ENCODE results near the gene ACADL.

Gene ACADL

GRCh38 chr2:210262036-210262435 is 36.8 kb upstream of the ACADL start:
- TF ChIP-seq CTCF (IDR thresholded peaks at IDR 0.05; ENCODE audit: insufficient read depth, low read depth, low read length, missing control alignments), result no peak
- H3K4me3 ChIP-seq (ENCODE audit: low read length), result no peak overlapping the region
- no peak for DNase-seq (ENCODE audit: low read depth)

GRCh38 chr2:210259687-210260086 is 34.4 kb upstream of the ACADL start:
- no peak overlapping the region for H3K4me3 ChIP-seq (ENCODE audit: low read length)
- DNase-seq (ENCODE audit: low read depth), result no peak
- TF ChIP-seq CTCF (IDR thresholded peaks at IDR 0.05; ENCODE audit: insufficient read depth, low read depth, low read length, missing control alignments), result no peak

GRCh38 chr2:210252699-210253606 is 27.7 kb upstream of the ACADL start:
- no peak for DNase-seq (ENCODE audit: low read depth)
- no peak overlapping the region for H3K4me3 ChIP-seq (ENCODE audit: low read length)
- TF ChIP-seq CTCF (IDR thresholded peaks at IDR 0.05; ENCODE audit: insufficient read depth, low read depth, low read length, missing control alignments), result no peak

- no peak for DNase-seq (ENCODE audit: low read depth)
- no peak overlapping the region for H3K4me3 ChIP-seq (ENCODE audit: low read length)
- no peak for TF ChIP-seq CTCF (IDR thresholded peaks at IDR 0.05; ENCODE audit: insufficient read depth, low read depth, low read length, missing control alignments)
These were observed 25.4 kb upstream of the ACADL start for GRCh38 chr2:210250622-210251021.

GRCh38 chr2:210233487-210233886 is 8.2 kb upstream of the ACADL start:
- no peak for TF ChIP-seq CTCF (IDR thresholded peaks at IDR 0.05; ENCODE audit: insufficient read depth, low read depth, low read length, missing control alignments)
- H3K4me3 ChIP-seq (ENCODE audit: low read length), result no peak overlapping the region
- no peak for DNase-seq (ENCODE audit: low read depth)

- H3K4me3 ChIP-seq (ENCODE audit: low read length), result no peak overlapping the region
- no peak for DNase-seq (ENCODE audit: low read depth)
- TF ChIP-seq CTCF (IDR thresholded peaks at IDR 0.05; ENCODE audit: insufficient read depth, low read depth, low read length, missing control alignments), result no peak
These were observed 5.7 kb upstream of the ACADL start for GRCh38 chr2:210230984-210231383.

- no peak for TF ChIP-seq CTCF (IDR thresholded peaks at IDR 0.05; ENCODE audit: insufficient read depth, low read depth, low read length, missing control alignments)
- no peak overlapping the region for H3K4me3 ChIP-seq (ENCODE audit: low read length)
These were observed 5.3 kb upstream of the ACADL start for GRCh38 chr2:210230518-210230917.

More at GRCh38 chr2:210230518-210230917, 5.3 kb upstream of the ACADL start:
- DNase-seq (ENCODE audit: low read depth), result no peak

All from epithelial cell of esophagus (primary cell).